HK-2 (cell line): ENCODE results near the gene ETS2.

ENCODE experiments used
- DNase-seq: peaks from one replicate; pipeline ENCODE4 v3.0.0-alpha.2; 2018; ENCODE audit not compliant: unreplicated experiment

ETS2 gene

DNA sequence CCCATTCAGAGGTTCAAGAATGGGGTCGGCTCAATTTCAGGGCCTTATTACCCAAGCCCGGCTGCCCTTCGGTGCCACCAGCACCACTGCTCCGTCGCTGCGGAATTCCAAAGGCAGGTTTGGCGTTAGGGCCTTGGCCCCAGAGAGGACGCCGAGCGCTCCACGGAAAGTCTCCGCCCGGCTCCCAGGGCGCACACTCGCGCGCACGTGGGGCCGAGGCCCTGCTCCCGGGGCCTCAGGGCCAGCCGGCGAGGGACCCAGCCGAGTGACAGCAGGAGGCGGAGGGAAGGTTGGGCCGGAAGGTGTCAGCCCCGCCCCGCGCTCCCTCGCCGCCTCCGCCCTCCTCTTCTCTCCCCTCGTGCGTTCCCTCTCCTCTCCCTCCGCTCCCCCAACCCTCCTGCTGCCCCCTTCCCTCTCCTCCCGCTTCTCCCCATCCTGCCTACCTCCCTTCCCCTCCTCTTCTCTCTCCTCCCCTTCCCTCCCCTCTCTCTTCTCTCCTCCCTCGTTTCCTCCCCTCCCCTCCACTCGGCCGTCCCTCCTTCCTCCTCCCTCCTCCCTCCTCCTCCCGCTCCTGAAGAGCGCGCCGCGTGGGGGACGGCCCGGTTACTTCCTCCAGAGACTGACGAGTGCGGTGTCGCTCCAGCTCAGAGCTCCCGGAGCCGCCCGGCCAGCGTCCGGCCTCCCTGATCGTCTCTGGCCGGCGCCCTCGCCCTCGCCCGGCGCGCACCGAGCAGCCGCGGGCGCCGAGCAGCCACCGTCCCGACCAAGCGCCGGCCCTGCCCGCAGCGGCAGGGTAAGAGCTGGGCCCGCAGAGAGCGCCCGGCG lies at the start of gene ETS2:
TSS of gene ETS2 (plus strand) at position 602 of the 825 bp plus-strand sequence. CDS start 4,106 bp downstream, outside the sequence.
- DNase-seq: peak; percentile 83

GRCh38 chr21:38756746-38757145 lies 49.0 kb upstream of the ETS2 start:
- DNase-seq: no peak

- DNase-seq: no peak
Measured at GRCh38 chr21:38758501-38759214, 47.1 kb upstream of the ETS2 start.

GRCh38 chr21:38759413-38759812 lies 46.3 kb upstream of the ETS2 start:
- DNase-seq: no peak

DNA sequence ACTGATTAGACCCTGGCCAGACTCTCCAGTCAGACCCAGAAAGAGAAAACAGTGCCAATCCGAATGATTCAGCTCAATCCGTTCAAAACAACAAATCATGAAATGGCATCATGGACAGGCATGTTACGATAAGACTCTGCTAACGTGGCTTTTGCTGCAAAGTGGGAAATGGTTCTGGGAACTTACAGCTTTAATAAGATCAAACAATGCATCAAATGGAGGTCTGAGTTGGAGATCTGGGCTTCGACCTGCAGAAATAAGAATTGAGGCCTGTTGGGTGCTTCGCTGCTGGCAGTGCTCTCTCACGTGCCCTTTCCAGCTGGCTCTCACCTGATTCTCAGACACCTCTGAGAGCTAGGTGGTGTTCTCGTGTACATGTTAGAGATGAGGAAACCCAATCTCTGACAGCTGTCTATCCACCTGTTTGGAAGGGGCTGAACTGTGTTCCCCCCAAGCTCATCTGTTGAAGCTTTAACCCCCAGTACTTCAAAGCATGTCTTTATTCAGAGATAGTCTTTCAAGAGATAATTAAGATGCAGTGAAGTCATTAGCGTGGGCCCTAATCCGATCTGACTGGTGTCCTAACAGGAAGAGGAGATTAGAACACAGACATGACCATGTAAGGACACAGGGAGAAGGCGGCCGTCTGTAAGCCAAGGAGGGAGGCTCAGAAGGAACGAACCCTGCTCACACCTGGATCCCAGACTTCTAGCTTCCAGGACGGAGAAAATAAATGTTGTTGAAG lies 45.5 kb upstream of the ETS2 start:
- DNase-seq: no peak

GRCh38 chr21:38760762-38761155 lies 45.0 kb upstream of the ETS2 start:
- DNase-seq: no peak

- no peak for DNase-seq
Measured at GRCh38 chr21:38761531-38761930, 44.2 kb upstream of the ETS2 start.

GRCh38 chr21:38765056-38765455 lies 40.7 kb upstream of the ETS2 start:
- no peak for DNase-seq

- DNase-seq: no peak
Measured at GRCh38 chr21:38766987-38767722, 38.6 kb upstream of the ETS2 start.

GRCh38 chr21:38768471-38769063 lies 37.2 kb upstream of the ETS2 start:
- DNase-seq: no peak

DNA sequence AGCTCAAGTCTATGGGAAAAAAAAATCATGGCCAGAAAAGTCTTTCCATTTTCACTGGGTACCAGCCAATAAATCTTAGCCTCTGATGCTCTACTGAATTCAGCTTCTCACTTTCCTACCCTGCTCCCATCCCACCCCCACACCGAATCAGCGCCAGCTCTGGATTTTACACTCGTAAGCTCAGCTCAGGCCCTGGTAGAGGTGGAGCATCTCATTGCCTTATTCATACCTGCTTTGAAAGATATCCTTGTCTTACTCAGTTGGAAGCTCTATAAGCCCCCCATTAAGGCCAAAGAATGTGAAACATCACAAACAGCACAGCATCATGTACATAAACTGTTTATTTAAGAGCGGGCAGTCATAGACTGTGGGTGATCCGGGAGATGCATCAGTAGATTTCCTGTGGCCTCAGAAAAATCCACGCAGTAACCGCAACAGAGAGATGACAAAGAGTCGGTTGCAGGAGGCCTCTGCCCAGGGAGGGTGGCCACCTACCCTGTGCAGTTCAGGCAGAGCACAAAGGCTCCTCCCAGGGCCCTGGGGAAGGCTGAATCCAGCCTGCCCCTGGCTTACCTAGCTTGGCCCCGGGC lies 36.4 kb upstream of the ETS2 start:
- DNase-seq: peak; percentile 60

DNA sequence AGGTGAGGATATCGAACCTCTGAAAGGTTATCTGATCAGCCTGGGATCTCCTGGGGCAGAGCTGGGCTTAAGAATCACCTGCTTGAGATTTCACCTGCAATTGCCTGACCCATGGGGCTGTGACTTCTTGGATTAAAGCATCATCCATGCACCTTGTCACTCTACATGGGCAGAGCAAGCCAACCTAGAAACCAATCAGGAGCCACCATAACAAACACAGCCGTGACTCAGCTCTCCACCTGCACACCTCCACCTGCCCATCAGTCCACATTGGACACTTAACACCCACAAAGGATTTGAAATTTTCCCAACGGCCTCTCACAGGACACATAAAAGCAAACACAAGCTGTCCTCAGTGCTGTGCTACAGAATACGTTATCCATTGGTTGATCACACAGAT lies 35.1 kb upstream of the ETS2 start:
- no peak for DNase-seq

DNA sequence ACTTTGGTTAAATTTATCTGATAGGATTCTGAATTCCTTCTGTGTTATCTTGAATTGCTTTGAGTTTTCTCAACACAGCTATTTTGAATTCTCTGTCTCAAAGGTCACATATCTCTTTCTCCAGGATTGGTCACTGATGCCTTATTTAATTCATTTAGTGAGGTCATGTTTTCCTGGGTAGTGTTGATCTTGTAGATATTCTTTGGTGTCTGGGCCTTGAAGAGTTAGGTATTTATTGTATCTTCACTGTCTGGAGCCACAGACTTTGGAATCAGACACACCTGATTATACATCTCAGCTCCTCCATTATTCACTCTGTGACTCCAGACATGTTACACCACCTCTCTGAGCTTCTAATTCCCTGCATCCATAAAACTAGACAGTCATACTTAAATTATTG lies 34.2 kb upstream of the ETS2 start:
- DNase-seq: no peak

- DNase-seq: no peak
Measured at GRCh38 chr21:38772646-38773045, 33.1 kb upstream of the ETS2 start.

- no peak for DNase-seq
Measured at GRCh38 chr21:38773099-38774061, 32.3 kb upstream of the ETS2 start.

DNA sequence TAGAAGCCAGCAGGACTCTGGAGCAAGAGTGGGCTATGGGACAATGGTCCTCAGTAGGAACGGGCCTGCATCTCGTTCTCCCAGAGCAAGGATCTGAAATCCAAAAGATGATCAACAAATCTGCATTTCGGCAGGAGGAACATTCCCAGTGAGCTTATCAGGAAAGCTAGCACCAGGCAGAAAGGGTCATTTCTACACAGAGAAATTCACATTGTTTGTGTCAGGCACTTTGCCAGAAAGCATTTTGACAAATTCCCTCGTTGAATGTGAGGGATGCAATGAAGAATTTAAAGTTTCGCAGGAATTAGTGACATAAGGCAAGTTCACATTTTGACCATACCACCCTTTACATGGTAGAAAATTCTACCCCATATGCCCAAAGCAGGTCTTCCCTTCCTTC lies 31.6 kb upstream of the ETS2 start:
- no peak for DNase-seq

DNA sequence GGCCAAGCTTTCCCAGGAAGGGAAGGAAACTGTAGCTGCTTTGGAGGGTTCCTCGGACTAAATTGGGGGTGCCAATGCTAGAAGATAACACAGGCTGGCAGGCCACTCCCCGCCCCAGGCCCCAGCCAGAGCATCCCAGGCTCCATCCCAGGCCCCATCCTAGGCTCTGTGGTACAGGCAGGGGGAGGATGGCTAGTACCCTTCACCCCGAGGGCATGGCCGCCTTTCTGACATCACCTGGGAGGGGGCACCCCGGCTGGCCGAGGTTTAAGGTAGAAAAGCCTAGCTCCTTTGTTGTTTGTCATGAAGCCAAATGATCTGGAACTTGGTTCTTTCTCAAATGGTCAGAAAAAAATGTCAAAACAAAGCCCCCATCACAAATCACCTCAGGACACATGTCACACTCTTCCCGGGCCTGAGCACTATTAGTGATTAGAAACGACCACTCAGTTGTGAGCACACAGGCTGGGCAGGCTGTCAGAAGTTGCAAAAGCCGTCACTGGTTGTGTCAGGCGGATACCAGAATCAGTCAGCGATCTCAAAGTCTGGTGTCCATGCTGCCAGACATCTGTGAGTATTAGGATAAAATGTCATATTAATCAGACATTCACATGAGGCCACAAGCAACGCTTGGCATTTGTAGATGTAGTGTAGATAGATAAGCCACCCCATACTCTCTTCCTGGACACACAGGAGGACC lies 31.0 kb upstream of the ETS2 start:
- DNase-seq: no peak

DNA sequence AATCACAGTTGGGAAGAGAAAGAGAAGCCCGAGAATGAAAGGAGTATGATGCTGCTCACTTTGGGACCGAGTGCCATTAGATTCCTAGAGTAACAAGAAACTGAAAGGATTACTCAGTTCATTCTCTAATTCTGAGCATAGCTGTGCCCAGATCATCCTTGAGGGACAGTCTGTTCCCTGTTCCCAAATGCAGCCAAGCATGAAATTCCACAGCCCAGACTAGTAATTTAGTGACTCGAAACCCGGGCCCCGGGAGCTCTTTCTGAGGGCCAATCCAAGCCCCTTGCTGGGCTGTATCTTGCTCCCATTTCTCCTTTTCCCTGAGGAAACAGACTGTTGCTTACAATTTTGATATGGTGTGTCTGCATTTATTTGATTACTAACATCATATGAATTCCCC lies 30.0 kb upstream of the ETS2 start:
- no peak for DNase-seq

DNA sequence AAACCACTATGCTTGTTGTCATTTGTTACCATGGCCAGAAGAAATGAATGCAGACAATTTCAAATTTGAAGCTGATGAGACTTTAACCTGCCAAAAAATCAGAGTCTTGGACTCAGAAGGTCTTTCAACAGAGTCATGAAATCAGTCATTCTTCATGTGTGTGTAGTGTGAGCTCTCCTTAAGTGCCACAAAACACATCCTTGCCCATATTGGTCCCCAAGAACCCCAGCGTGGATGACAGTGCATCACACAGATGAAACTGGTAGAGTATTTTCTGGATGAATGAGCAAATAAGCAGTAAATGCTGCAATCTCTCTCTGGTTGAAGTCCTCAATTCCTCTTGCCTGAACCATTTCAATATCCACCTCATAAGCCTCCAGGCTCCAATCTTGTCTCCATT lies 28.7 kb upstream of the ETS2 start:
- DNase-seq: no peak
